Gastroesophageal sphincter (tissue), 3 donors: Measurements from ENCODE around the gene OPCML.

Source experiments
- EP300 ChIP-seq: sonication (generic); formaldehyde crosslinking; IDR thresholded peaks from one replicate; pipeline ENCODE4 v1.6.1; 2017; ENCODE audit warnings: antibody characterized with exemption, mild to moderate bottlenecking
- POLR2A ChIP-seq, 2 donors: fragments of 450-650 bp; IDR thresholded peaks; one replicate each; pipeline ENCODE4 v1.6.1; 2017; ENCODE audit warnings: antibody characterized with exemption in 2 of 2, mild to moderate bottlenecking in 2 of 2, moderate library complexity in 1 of 2
- POLR2AphosphoS5 ChIP-seq: sonication (generic); formaldehyde crosslinking; IDR thresholded peaks from one replicate; pipeline ENCODE4 v1.6.1; 2017; ENCODE audit warnings: antibody characterized with exemption
- TF ChIP-seq, protein P1 (sequence below), 4 experiments: fragments of 200-600 bp in 2 of 4; fragments of 450-650 bp in 2 of 4; sonication (generic) in 1 of 4; IDR thresholded peaks; one replicate each; pipeline ENCODE4 v1.5.1; 2017 to 2019; ENCODE audit warnings: antibody characterized with exemption in 4 of 4, mild to moderate bottlenecking in 2 of 4, moderate library complexity in 2 of 4

- TF ChIP-seq, protein P1, sequence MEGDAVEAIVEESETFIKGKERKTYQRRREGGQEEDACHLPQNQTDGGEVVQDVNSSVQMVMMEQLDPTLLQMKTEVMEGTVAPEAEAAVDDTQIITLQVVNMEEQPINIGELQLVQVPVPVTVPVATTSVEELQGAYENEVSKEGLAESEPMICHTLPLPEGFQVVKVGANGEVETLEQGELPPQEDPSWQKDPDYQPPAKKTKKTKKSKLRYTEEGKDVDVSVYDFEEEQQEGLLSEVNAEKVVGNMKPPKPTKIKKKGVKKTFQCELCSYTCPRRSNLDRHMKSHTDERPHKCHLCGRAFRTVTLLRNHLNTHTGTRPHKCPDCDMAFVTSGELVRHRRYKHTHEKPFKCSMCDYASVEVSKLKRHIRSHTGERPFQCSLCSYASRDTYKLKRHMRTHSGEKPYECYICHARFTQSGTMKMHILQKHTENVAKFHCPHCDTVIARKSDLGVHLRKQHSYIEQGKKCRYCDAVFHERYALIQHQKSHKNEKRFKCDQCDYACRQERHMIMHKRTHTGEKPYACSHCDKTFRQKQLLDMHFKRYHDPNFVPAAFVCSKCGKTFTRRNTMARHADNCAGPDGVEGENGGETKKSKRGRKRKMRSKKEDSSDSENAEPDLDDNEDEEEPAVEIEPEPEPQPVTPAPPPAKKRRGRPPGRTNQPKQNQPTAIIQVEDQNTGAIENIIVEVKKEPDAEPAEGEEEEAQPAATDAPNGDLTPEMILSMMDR (IDR thresholded peaks at IDR 0.05) = no peak
- no peak for TF ChIP-seq POLR2AphosphoS5
- no peak for TF ChIP-seq POLR2A (IDR thresholded peaks at IDR 0.05)
- TF ChIP-seq EP300 = no peak
Measured at GRCh38 chr11:133560472-133560855, 28.2 kb upstream of the OPCML start.
